Transverse colon (tissue), 3 donors: ENCODE measurements around the gene TBX5.

ENCODE experiments used
- POLR2A ChIP-seq: fragments of 450-650 bp; IDR thresholded peaks from one replicate; pipeline ENCODE4 v1.6.1; 2016; ENCODE audit warnings: antibody characterized with exemption, mild to moderate bottlenecking, moderate library complexity
- TF ChIP-seq, protein P1 (sequence below), 5 experiments: fragments of 200-600 bp in 3 of 5; fragments of 450-650 bp in 2 of 5; sonication (generic) in 3 of 5; IDR thresholded peaks; 1 replicate in 2 of 5; 2 replicates in 3 of 5; pipeline ENCODE4 v1.5.1; 2016 to 2017; ENCODE audit warnings: antibody characterized with exemption in 5 of 5, inconsistent platforms in 3 of 5, mild to moderate bottlenecking in 2 of 5, moderate library complexity in 1 of 5

DNA sequence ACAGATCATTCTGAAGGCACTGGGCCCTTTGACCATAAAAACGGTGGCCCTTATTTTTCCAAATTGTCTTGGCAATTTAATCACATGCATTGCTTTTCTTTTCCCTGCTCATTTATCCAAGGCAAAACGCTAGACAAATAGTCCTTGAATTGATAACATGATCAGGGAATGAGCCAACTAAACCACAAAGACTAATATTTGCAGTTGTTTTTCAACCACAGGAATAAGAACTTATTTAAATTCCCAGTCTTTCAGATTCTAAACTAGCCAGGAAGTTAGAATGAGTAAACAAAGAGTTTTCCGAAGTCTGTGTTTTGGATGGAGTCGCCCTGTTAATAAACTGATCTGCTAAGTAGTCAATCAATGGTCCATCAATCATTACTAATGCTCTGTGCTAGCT is 14.9 kb downstream of the TBX5 start:
- TF ChIP-seq, protein P1, sequence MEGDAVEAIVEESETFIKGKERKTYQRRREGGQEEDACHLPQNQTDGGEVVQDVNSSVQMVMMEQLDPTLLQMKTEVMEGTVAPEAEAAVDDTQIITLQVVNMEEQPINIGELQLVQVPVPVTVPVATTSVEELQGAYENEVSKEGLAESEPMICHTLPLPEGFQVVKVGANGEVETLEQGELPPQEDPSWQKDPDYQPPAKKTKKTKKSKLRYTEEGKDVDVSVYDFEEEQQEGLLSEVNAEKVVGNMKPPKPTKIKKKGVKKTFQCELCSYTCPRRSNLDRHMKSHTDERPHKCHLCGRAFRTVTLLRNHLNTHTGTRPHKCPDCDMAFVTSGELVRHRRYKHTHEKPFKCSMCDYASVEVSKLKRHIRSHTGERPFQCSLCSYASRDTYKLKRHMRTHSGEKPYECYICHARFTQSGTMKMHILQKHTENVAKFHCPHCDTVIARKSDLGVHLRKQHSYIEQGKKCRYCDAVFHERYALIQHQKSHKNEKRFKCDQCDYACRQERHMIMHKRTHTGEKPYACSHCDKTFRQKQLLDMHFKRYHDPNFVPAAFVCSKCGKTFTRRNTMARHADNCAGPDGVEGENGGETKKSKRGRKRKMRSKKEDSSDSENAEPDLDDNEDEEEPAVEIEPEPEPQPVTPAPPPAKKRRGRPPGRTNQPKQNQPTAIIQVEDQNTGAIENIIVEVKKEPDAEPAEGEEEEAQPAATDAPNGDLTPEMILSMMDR (IDR thresholded peaks at IDR 0.05), result no peak
- no peak for TF ChIP-seq POLR2A
